ENCODE measurements around the gene NACA2. TPM values are rescaled to one million over a fixed set of nuclear protein-coding genes. Genes with fewer than 3 reads are reported as not detected.

Gene NACA2
- total RNA-seq, 1 donor from 2014 or later: not detected

DNA sequence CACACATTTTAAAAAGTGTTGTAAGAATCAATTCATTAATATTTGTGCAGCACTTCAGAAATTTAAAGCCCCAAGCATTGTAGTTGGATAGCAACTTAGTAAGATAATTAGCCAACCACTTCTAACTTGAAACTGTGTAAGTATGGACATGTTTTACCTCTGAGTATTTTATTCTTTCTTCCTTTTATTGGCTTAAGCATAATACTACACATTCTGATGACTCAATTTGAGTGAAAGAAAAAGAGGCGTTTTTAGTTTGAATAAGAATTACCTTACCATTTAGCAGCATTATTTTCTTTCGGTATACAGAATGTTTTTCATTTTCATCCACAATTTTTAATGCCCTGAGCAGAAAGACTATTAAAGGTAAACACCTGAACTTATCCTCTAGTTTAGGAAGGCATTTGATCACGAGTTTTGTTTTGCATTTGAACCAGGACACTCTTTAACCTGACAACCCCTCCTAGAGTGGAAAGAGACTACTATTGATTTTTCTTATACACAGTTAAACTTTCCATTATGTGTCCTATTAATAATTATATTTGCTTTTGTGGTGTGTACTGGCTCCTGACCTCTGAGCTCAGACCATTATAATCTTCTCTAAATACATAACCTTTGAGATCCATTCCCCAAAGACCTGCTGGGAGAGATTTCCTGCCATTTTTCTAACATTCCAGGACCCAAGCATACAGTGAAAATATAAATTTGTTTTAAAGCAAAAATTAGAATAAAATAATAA is 9.2 kb downstream of the NACA2 start:
- Mint-ChIP-seq H3K4me1 (ENCODE audit: unreplicated experiment) (no peaks in the 10 kb centered on the region), H3K27ac (ENCODE audit: unreplicated experiment) (no peak overlapping the region), H3K27me3 (ENCODE audit: unreplicated experiment) (peaks cover 38% of the 10 kb centered on the region), H3K9me3 (ENCODE audit: unreplicated experiment) (no peaks in the 10 kb centered on the region), H3K36me3 (ENCODE audit: unreplicated experiment) (no peaks in the 10 kb centered on the region), H3K4me3 (ENCODE audit: unreplicated experiment) (no peak overlapping the region)
- DNase-seq (ENCODE audit: extremely low spot score, unreplicated experiment): no peak
- TF ChIP-seq, protein P1, sequence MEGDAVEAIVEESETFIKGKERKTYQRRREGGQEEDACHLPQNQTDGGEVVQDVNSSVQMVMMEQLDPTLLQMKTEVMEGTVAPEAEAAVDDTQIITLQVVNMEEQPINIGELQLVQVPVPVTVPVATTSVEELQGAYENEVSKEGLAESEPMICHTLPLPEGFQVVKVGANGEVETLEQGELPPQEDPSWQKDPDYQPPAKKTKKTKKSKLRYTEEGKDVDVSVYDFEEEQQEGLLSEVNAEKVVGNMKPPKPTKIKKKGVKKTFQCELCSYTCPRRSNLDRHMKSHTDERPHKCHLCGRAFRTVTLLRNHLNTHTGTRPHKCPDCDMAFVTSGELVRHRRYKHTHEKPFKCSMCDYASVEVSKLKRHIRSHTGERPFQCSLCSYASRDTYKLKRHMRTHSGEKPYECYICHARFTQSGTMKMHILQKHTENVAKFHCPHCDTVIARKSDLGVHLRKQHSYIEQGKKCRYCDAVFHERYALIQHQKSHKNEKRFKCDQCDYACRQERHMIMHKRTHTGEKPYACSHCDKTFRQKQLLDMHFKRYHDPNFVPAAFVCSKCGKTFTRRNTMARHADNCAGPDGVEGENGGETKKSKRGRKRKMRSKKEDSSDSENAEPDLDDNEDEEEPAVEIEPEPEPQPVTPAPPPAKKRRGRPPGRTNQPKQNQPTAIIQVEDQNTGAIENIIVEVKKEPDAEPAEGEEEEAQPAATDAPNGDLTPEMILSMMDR (IDR thresholded peaks at IDR 0.05): no peak

DNA sequence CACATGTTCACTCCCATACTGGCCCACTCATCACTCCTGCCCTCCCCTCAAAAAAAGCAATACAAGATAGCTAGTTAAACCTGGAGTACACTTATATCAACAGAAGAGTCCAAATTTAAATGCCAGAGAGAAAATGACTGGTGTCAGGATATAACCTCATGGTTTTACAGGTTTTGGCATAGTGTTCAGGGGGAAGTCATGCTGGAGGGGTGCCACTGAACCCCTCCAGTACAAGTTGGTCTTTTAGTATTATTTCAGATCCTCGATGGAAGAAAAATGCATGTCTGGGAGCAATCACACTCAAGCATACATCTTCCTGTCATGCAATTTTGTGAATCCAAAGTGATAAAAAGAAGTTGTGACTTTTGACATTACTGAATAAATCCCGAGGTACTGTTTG is 10.5 kb downstream of the NACA2 start:
- no peak overlapping the region for H3K4me3 Mint-ChIP-seq (ENCODE audit: unreplicated experiment)
- TF ChIP-seq, protein P1 (IDR thresholded peaks at IDR 0.05): no peak
- H3K9me3 Mint-ChIP-seq (ENCODE audit: unreplicated experiment): no peaks in the 10 kb centered on the region
- no peak for DNase-seq (ENCODE audit: extremely low spot score, unreplicated experiment)
- H3K36me3 Mint-ChIP-seq (ENCODE audit: unreplicated experiment): no peaks in the 10 kb centered on the region
- no peak overlapping the region for H3K27ac Mint-ChIP-seq (ENCODE audit: unreplicated experiment)
- H3K27me3 Mint-ChIP-seq (ENCODE audit: unreplicated experiment): peaks cover 38% of the 10 kb centered on the region
- H3K4me1 Mint-ChIP-seq (ENCODE audit: unreplicated experiment): peaks cover 3% of the 10 kb centered on the region

DNA sequence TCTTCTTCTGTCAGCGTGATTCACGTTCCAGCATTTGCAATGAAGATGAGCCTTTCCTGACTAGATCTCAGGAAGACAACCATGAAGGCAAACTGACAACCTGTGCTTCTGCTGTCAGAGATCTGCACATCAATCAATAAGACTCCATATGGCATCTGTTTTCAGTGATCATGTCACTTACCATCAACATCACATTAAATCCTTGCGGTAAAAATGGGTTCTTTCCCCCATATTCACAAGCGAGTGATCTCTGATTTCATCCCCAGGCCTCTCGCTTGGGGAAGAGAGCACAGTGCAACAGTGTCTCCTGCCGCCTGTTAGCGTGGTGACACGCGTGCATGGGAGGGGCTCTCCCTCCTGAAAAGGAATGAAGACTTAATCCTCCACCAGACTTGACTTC is 11.1 kb downstream of the NACA2 start:
- no peaks in the 10 kb centered on the region for H3K9me3 Mint-ChIP-seq (ENCODE audit: unreplicated experiment)
- H3K27ac Mint-ChIP-seq (ENCODE audit: unreplicated experiment): no peak overlapping the region
- H3K36me3 Mint-ChIP-seq (ENCODE audit: unreplicated experiment): no peaks in the 10 kb centered on the region
- peaks cover 38% of the 10 kb centered on the region for H3K27me3 Mint-ChIP-seq (ENCODE audit: unreplicated experiment)
- no peak overlapping the region for H3K4me3 Mint-ChIP-seq (ENCODE audit: unreplicated experiment)
- H3K4me1 Mint-ChIP-seq (ENCODE audit: unreplicated experiment): peaks cover 3% of the 10 kb centered on the region
- TF ChIP-seq, protein P1 (IDR thresholded peaks at IDR 0.05): no peak
- DNase-seq (ENCODE audit: extremely low spot score, unreplicated experiment): no peak

DNA sequence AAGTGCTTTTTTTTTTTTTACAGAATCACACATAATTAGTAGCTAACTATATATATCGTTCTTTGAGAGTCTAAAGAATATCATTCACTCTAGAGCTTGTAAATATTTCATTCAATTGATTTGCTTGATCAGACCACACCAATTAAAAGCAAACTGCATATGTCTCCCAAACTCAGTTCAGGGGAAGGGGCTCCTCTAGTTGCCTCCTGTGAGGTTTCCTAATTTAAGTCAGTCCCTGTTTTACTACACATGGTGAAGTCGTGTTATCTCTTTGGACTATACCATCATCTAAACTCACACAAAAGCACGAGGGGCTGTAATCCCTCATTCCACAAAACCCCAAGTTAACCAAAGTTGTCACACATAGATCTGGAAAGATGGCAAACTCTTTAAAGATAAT is 11.7 kb downstream of the NACA2 start:
- Mint-ChIP-seq H3K27me3 (ENCODE audit: unreplicated experiment) (peaks cover 38% of the 10 kb centered on the region), H3K27ac (ENCODE audit: unreplicated experiment) (no peak overlapping the region), H3K9me3 (ENCODE audit: unreplicated experiment) (no peaks in the 10 kb centered on the region), H3K4me3 (ENCODE audit: unreplicated experiment) (no peak overlapping the region), H3K4me1 (ENCODE audit: unreplicated experiment) (peaks cover 3% of the 10 kb centered on the region), H3K36me3 (ENCODE audit: unreplicated experiment) (no peaks in the 10 kb centered on the region)
- no peak for DNase-seq (ENCODE audit: extremely low spot score, unreplicated experiment)
- TF ChIP-seq, protein P1 (IDR thresholded peaks at IDR 0.05): no peak

DNA sequence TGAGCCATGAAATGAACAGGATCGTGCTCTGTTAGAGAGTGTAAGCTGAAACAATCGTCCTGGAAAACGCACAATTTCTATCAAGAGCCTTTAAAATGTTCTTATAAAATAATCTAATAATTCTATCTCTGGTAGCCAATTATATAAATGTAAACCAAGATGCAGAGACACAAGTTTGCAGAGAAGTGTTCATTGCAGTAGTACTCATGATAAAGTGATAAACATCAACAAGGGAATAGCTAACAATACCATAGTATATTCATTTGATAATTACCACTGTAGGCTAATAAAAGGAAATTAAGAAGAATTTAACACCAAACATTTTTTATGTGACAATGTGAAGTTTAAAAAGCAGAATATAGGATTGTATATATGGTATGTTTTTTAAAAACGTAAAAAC is 12.4 kb downstream of the NACA2 start:
- TF ChIP-seq, protein P1 (IDR thresholded peaks at IDR 0.05): no peak
- Mint-ChIP-seq H3K4me1 (ENCODE audit: unreplicated experiment) (peaks cover 3% of the 10 kb centered on the region), H3K27ac (ENCODE audit: unreplicated experiment) (no peak overlapping the region), H3K9me3 (ENCODE audit: unreplicated experiment) (no peaks in the 10 kb centered on the region), H3K27me3 (ENCODE audit: unreplicated experiment) (peaks cover 38% of the 10 kb centered on the region), H3K4me3 (ENCODE audit: unreplicated experiment) (no peak overlapping the region), H3K36me3 (ENCODE audit: unreplicated experiment) (no peaks in the 10 kb centered on the region)
- DNase-seq (ENCODE audit: extremely low spot score, unreplicated experiment): no peak
